Stimulated activated CD4-positive, alpha-beta T cell treated with anti-CD3 and anti-CD28 coated beads, Interleukin-12 subunit alpha, Interleukin-12 subunit beta, amount 100 ng/mL, for 24 hours (primary cell): ENCODE data around the gene PASK.

ENCODE experiments used
- DNase-seq, 2 experiments: peaks; one replicate each; pipeline ENCODE4 v3.0.0-alpha.2; 2020; ENCODE audit warnings: low read depth in 2 of 2

The PASK gene

GRCh38 chr2:241066893-241067341 lies 82.4 kb downstream of the PASK start:
- no peak for DNase-seq

GRCh38 chr2:241066171-241066892 lies 82.9 kb downstream of the PASK start:
- no peak for DNase-seq

- no peak for DNase-seq
Observed at GRCh38 chr2:241065355-241065803, 83.9 kb downstream of the PASK start.

GRCh38 chr2:241064802-241065354 lies 84.4 kb downstream of the PASK start:
- no peak for DNase-seq

GRCh38 chr2:241064008-241064801 lies 85.1 kb downstream of the PASK start:
- peak in 1 of 2 experiments; percentile 32 for DNase-seq

- no peak for DNase-seq
Observed at GRCh38 chr2:241063587-241063986, 85.7 kb downstream of the PASK start.

- no peak for DNase-seq
Observed at GRCh38 chr2:241063093-241063551, 86.2 kb downstream of the PASK start.

- no peak for DNase-seq
Observed at GRCh38 chr2:241062389-241063092, 86.7 kb downstream of the PASK start.

GRCh38 chr2:241061275-241061674 lies 88.0 kb downstream of the PASK start:
- DNase-seq: no peak
